HG03571 (cell line): ENCODE results near the gene ANTKMT.

Experiments
- ATAC-seq: cut with Tn5 transposase; IDR thresholded peaks from one replicate; pipeline ENCODE4 v1.9.1; 2021; ENCODE audit not compliant: unreplicated experiment

ANTKMT gene

DNA sequence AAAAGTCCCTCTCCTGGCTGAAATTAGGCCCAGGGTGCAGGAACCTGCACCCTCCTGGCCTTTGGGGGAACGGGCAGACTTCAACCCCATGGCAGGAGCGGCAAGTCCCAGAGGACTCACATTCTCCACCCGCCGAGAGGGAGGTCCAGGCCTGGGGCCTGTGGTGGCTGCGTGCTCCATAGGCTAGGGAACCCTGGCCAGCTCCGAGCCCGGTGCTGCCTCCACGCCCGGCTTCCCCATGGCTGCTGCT lies 5.2 kb downstream of the ANTKMT start:
- no peak for ATAC-seq

DNA sequence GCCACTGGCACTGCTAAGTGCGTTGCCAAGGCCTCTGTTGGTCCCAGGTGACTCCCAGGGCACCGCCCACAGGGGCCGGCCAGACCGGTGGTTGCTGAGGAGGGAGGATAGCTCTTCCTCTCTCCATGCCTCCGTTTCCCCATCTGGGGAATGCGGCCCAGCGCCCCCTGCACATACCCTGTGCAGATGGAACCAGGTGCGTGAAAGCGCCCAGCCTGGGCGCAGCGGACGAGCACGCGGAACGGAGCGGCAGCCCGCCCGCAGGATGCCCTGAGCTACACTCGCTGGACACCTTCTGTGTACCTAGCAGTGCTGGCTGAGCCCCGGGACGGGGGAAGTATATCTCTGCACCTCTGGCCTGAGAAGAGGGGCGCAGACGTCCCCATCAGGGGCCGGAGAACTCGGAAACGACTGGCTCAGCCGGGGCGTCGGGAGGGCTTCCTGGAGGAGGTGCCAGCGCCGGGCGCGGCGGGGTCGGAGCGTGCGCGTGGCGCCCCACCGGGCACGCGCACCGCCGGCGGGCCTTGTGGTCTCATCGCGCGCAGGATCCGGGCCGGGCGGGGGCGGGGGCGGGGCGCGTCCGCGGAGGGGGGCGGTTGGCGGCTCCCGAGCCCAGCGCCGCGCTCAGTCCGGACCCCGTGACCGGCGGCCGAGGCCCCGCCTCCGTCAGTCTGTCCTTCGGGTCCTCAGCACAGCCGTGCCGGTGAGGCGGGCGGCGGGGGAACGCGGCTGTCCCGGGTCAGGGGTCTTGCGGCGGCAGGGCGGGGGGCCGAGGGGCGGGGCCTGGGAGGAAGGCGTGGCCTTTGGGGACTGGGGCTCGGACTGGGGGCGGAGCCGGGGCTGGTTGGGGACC lies 5.7 kb downstream of the ANTKMT start, which contains the start of the genes CCDC78 and HAGHL:
Gene CCDC78 (minus strand): TSS at position 6 of the 853 bp plus-strand sequence. CDS start 76 bp downstream, outside the sequence.
Gene HAGHL (plus strand): TSS at position 669 of the 853 bp plus-strand sequence. CDS start 404 bp downstream, outside the sequence.
- ATAC-seq, result no peak

DNA sequence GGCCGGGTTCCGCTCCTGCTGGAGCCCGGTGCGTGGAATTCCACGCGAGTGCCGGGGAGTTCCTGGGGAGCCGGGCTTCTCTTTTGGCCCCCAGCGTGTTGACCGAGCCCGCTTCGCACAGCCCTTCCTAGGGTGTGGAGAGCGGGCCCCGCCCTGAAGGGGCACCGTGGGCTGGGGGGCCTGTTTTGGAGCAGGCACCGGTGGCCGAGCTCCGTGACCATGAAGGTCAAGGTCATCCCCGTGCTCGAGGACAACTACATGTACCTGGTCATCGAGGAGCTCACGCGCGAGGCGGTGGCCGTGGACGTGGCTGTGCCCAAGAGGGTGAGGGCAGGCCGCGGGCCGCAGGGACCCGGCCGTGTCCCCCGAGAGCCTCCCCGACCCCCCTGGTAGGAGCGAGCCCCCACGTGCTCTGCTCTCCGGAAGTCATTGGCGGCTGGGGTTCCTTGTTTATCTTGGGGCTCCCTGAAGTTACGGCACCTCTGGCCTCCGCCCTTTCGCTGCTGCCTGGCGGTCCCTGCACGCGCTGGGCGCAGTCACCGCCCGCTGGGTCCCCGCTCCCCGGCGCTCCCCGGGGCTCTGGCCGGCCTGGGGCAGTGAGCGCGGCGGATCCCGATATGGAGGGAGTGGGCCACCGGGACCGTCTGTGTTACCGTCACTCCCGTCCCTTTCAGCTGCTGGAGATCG lies 6.5 kb downstream of the ANTKMT start:
- no peak for ATAC-seq

DNA sequence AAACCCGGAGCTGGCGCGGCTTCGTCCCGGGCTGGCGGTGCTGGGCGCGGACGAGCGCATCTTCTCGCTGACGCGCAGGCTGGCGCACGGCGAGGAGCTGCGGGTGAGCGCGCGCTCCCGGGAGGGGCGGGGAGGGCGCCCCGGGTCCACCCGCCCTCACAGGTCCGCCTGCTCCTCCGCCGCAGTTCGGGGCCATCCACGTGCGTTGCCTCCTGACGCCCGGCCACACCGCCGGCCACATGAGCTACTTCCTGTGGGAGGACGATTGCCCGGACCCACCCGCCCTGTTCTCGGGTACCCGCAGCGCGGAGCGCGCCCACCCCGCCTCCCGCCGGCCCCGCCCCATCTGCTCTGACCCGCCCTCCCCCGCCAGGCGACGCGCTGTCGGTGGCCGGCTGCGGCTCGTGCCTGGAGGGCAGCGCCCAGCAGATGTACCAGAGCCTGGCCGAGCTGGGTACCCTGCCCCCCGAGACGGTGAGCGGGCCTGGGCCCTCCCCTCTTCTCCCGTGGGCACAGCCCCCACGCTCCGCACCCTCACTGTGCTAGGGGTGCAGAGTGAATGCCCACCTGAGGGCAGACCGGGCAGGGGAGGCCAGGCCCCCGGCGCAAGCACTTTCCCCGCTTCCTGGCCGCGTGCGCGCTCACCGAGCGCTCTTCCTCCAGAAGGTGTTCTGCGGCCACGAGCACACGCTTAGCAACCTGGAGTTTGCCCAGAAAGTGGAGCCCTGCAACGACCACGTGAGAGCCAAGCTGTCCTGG lies 7.4 kb downstream of the ANTKMT start:
- ATAC-seq, result peak; percentile 30

DNA sequence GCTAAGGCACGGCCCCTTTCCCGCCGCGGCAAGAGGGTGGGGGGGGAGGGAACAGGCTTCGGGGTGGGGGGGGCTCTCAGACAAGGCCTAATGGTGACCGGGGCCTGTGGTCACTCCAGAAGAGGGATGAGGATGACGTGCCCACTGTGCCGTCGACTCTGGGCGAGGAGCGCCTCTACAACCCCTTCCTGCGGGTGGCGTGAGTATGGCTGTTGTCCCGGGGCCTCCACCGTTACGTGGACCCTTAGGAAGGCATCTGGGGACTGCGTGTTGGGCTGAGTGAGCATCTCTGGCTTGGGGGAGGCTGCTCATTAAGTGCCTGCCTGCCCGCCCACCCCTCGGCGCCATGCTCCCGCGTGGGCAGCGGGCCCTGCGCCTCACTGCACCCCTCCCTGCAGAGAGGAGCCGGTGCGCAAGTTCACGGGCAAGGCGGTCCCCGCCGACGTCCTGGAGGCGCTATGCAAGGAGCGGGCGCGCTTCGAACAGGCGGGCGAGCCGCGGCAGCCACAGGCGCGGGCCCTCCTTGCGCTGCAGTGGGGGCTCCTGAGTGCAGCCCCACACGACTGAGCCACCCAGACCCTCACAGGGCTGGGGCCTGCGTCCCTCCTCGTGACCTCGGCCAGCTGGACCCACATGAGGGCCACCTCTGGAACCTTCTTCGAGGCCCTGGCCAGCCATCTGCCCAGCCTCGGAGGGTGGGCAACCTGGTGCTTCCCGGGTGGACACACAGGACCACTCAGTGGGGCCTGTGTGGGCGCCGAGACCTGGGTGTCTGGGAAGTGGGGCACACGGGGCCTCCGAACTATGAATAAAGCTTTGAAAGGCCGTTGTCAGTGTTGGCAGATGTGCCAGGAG lies 8.2 kb downstream of the ANTKMT start:
- ATAC-seq, result no peak

DNA sequence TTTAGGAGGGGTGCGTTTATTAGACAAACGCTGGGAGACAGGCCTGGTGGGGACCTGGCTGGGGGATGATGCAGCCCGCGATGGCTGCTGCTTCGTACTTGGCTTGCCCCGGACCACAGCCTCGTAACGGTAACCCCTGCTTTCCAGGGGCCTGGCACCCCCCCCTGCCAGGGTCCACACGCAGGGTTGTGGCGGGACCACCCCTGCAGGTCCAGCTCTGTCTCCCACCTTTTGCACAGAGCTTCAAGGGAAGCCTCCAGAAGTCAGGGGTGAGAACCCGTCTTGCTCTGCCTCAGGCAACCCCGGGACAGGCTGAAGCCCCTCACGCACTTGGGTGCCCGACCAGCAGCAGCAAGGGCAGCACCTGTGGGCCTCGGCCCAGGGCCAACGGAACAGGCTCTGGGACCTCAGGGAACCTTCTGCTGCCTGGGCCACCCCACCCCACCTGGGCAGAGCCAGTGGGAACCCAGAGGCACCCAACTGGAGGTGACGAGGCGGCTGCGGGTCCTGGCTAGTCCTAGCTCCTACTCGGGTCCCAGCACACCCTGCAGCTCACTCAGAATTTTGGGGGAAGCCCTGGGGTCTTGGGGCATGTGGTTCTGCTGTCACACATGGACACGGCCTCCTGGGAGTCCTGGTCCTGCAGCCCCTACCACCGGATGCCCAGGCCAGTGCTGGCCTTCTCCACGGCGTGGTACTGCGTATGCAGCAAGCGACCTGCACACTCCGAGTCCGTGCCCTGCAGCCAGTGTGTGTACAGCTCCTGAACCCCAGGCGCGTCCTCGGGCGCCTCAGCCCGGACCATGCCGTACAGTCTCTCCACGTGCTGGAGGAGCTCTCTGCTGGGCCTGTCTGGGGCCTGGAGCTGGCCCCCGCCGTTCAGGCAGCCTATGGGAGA lies 9.1 kb downstream of the ANTKMT start:
- ATAC-seq, result no peak

DNA sequence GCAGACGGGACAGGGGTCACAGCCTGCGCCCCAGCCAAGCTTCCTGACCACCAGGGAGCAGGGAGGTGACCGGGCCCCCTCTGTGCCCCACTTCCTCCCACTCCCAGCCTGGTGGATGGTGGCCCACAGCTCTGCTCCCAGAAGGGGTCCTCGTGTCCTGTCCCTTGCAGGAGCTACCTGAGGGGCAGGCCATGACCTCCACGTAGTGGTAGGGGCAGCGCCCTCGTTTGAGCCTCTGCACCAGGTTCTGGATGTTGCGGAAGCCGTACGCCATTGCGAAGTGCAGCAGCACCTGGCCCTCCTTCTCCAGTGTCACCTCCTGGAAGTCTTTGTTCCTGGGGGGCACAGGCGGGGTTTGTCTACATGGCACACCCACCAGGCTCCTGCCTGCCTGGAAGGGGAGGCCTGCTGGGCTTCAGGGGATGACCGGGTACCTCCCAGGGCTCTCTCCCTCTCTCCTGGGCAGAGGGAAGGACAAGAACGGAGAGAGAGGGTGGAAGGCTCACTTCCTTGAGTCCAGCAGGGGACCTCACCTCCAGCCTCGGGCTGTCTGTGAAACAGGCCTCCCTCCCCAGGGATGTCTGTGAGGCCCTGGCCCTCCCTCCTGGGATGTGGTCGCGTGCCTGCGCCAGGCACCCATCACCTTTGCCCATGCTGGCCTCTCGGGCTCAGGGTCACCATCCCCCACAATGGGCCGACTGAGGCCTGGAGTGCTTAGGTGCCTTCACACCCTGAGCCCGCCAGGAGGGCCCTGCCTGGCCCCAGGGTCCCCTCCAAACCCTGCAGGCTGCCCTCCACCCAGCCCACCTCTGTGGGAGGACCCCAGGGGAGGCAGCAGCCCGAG lies 9.9 kb downstream of the ANTKMT start:
- no peak for ATAC-seq

DNA sequence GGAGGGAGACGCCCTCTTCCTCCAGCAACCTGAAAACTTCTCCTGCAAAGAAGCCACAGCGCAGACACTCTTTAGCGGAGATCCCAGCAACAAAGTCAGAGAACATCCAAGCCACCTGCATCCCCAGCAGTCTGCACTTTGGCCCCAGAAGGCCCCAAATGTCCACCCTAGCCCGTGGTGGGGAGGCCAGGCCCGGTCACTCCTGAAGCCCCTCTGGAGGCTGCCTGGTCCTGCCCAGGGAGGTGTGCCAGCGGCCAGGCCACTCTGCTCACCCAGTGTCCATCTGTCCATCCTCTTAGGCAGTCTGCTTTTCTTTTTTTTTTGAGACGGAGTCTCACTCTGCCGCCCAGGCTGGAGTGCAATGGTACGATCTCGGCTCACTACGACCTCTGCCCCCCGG lies 11.4 kb downstream of the ANTKMT start:
- no peak for ATAC-seq

DNA sequence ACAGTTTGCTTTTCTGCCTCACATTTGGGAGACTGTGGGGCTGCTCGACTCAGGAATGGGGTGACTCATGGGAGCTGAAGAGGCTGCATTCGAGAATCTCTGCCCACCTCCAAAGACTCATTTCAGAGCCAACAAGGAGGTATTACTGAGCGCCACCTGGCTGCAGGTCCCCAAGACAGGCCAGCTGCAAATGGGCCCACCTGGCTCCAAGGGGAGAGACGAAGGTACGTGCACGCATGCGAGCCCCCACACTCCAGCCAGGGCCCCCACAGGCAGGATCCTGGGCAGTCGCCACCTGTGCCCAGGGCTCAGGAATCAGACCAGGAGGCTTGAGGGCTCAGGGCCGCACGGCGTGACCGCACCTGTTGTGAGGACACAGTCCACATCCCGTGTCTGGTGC lies 12.0 kb downstream of the ANTKMT start:
- ATAC-seq, result no peak

DNA sequence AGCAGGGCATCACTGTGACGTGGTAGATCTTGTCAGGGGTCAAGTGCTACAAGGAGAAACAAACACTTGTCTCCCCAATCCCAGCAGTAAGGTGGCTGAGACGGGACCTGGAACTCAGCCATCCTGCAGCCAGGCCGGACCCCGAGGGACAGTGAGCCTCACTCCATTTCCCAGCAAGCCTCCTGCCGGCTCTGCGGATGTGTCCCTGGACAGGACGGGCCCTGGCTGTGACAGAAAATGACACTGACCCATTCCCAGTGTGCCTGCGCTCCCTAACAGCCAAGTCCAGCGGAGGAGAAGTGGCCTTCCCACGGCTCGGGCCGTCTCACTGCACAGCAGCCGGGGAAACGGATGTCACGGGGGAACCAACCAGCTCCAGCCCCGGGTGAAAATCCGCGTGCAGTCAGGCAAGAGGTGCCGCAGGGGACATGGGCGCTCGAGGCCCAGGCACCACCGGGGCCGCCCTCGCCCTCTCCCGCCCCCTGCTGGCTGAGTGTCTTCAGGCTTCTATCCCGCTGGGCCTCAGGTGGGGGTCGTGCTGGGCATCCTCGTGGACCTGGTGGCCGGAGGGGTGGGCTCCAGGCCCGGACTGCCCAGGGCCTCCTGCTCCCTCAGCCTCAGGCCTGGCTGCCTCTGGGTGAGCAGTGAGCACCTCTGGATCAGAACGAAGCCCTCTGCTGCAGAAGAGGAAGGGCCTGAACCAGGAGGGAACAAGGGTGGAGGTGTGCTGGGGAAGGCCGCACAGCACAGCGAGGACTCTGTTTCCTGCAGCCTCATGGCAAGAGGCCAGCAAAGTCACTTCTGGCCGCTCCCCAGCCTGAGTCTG lies 12.6 kb downstream of the ANTKMT start:
- ATAC-seq, result no peak

DNA sequence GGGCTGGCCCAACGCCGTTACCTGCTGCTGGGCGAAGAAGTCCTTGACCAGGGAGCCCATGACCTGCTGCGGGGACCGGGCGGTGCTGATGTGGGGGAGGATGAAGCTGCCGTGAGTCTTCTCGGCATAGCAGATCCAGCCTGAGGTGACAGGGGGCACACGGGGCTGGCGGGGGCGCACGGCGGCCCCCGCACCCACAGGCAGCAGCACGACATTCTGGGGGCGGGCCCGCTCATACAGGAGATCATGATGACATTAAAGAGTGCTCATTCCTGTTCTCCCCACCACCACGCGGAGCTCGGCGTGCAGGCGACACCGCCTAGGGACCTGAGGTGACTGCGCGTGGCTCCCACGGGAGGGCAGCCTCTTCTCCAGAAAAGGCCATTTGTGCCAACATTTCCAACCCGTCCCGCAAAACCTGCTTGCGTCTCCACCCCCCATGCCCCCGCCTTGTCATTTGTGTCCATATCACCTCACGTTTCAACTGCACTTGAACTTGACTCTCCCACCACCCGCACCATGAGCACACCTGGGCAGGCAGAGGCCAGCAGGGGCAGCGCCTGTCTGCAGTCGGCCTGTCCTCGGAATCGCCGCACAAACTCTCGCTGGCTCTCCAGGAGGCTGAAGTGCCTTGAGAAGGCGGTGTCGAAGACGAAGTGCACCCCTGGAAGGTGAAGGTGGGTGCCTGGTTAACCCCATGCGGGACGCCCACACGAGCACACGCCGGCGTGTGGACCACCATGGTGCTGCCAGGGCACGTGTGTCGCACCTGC lies 13.4 kb downstream of the ANTKMT start:
- ATAC-seq, result no peak

DNA sequence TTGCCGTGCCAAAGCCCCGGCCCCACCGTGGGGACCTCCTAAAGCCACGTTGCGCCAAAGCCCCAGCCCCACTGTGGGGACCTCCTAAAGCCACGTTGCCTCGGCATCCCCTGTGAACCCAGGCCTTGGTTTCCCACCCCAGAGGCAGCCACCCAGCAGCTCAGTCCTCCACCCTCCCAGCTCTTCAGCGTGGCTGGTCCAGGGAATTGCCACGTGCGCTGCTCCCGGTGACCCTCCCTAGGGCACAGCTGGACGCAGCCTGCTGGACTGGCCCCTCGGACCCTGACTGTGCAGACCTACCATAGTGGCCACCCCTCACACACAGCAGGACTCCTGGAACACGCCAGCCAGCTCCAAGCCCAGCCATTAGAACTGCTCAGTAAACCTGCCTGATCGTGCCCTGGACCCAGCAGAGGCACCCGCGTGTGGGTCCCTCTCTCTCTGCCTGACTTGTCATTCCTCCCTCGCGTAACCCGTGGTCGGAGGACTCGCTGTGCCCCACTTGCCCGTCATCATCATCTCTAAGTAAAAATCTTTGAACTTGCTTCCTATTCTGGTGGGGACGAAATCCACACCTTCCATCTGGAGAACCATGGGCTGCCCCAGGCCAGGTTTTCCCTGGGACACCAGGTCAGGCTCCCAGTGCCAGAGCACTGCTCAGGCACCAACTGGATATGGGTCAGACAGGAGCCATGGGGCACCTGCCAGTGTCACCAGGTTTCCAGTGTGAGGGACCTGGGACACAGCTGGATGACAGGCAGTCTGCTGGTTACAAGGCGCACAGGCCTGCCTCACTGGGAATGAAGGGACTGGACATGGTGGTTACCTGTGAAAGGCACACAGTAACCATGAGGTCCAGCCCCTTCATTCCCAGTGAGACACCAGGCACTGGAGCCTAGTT lies 14.3 kb downstream of the ANTKMT start:
- ATAC-seq, result no peak

DNA sequence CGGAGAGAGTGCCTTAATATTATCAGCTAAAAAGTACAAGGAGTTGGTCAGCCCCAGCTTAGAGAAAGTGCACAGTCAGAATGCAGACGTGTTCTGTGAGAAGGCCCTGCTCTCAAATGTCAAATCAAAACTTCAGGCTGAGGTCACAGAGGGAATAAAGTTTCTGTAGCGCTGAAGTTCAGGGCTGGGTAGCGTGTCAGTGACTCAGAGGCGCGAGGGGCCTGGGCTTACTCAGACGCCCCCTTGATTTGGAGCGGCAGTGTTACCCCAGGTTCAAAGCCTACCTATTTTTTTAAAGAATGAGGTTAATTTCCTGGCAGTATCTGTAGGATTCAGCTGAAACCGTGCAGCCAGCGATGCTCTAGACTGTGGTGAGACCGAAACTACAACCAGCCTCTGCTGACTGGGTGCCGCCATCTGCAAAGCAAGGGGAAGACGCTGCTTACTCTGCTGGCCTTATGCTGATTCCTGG lies 15.1 kb downstream of the ANTKMT start:
- no peak for ATAC-seq

DNA sequence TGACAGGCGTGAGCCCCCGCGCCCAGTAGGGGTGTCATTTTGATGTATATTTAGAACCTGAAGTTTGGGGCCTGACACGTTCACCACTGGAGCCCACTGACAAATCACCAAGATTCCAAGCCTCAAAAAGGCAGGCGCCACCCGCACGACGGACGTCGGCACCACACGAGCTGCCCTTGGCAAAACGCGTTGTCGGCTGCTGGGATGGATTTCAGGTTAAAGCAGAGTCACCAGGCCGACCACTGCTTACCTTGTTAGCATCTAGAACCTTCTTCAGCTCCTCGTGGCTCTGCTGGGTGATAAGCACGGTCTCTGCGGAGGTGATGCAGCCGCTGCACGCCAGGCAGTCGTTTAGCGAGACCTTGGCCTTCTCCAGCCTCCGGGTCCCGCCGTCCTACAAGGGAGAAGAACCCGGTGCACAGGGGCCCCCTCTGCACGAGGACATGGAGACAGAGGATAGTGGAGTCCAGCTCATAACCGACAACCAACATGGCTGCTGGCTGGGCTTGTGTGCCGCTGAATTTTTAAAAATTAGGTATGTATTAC lies 16.1 kb downstream of the ANTKMT start:
- ATAC-seq, result no peak

DNA sequence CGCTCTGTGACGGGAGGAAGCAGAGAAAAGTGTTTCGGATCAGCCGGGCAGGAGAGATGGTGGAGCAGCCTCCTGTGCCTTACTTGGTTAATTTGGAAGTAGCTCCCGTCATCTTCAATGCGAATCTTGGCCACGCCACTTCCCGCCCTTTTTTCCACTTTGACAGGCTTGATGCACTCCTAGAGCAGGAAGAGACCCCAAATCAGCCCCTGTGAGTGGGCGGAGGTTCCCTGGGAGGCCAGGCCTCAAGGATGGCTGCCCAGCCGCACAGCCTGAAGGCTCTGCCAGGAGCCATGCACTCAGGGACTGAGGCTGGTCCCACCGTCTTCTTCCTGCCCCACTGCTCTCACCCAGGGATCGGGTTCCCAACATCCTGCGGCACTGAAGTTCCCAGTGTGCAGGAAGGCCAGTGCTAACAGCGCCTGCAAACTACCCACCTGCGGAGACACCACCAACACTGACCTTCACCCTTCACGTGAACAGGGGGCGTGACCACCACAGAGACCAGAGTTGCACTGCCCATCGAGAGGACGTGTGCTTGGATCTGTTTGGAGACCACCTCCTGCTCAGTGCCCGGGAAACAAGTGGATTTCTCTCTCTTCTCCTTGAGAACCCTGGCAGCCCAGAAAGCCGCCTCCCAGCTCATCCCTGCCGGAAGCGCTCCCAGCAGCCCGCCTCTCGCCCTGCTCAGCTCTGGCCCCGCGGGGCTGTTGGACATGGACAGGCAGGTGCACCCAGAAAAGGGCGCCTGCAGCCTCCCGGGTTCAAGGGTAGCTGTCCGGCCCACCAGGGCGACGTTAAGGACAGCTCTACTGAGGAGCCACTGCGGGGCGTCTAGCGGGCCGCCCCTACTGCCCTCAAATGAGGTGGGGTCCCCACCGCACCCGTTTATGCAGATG lies 18.9 kb downstream of the ANTKMT start:
- ATAC-seq, result no peak
